ENCODE results near the gene TTC27.

Gene TTC27

DNA sequence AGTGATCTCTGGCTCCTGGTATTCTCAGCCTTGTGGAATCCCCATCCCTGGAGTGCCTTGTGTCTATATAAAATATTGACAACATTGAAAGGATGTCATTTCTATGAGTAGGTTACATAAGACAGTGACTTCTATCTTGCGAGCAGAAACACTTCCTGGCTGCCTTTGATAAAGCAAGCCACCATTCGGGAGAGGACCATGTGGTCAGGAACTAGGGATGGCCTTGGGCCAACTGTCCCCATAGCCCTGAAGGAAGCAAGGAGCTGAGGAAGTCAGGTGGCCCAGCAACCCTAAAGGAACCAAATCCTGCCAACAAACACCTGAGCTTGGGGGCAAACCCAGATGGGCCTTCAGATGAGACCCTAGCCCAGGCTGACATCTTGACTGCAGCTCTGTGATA lies 205.9 kb downstream of the TTC27 start:
- TF ChIP-seq LEF1 (IDR thresholded peaks at IDR 0.05; ENCODE audit: borderline replicate concordance) (no peak), FOXA1 (IDR thresholded peaks at IDR 0.05) (no peak), TARDBP (IDR thresholded peaks at IDR 0.05) (no peak), ELF4 (IDR thresholded peaks at IDR 0.05) (no peak), SUZ12 (IDR thresholded peaks at IDR 0.05) (no peak), FOXM1 (IDR thresholded peaks at IDR 0.05; ENCODE audit: borderline replicate concordance) (no peak), NFRKB (IDR thresholded peaks at IDR 0.05) (no peak)
- ChIA-PET POLR2A (no interaction called here), CTCF (no interaction called here)
- no peak for DNase-seq (ENCODE audit: extremely low spot score)

DNA sequence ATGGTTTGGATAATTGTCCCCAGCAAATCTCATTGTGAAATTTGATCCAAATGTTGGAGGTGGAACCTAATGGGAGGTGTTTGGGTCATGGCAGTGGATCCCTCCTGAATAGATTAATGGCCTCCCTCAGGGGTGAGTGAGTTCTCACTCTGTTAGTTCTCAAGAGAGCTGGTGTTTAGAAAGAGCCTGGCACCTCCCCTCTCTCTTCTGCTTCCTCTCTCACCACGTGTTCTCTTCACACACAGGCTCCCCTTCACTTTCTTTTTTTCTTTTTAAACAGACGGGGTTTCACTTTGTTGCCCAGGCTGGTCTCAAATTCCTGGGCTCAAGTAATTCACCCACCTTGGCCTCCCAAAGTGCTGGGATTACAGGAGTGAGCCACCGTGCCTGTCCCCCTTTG lies 207.3 kb downstream of the TTC27 start:
- ChIA-PET POLR2A (no interaction called here), CTCF (no interaction called here)
- TF ChIP-seq HDGF (IDR thresholded peaks at IDR 0.05; ENCODE audit: borderline replicate concordance): no peak
- no peak for TF ChIP-seq BHLHE40 (IDR thresholded peaks at IDR 0.05; ENCODE audit: borderline replicate concordance)
- TF ChIP-seq ARNT (IDR thresholded peaks at IDR 0.05): no peak
- TF ChIP-seq ZNF384 (IDR thresholded peaks at IDR 0.05): no peak
- no peak for TF ChIP-seq SUZ12 (IDR thresholded peaks at IDR 0.05)
- no peak for TF ChIP-seq SP1 (IDR thresholded peaks at IDR 0.05)
- no peak for TF ChIP-seq CTBP1 (IDR thresholded peaks at IDR 0.05; ENCODE audit: borderline replicate concordance)
- TF ChIP-seq NFRKB (IDR thresholded peaks at IDR 0.05): no peak
- TF ChIP-seq, protein P1, sequence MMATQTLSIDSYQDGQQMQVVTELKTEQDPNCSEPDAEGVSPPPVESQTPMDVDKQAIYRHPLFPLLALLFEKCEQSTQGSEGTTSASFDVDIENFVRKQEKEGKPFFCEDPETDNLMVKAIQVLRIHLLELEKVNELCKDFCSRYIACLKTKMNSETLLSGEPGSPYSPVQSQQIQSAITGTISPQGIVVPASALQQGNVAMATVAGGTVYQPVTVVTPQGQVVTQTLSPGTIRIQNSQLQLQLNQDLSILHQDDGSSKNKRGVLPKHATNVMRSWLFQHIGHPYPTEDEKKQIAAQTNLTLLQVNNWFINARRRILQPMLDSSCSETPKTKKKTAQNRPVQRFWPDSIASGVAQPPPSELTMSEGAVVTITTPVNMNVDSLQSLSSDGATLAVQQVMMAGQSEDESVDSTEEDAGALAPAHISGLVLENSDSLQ (IDR thresholded peaks at IDR 0.05): no peak
- TF ChIP-seq FOXM1 (IDR thresholded peaks at IDR 0.05; ENCODE audit: borderline replicate concordance): no peak
- no peak for TF ChIP-seq FOXA1 (IDR thresholded peaks at IDR 0.05)
- no peak for DNase-seq (ENCODE audit: extremely low spot score)

DNA sequence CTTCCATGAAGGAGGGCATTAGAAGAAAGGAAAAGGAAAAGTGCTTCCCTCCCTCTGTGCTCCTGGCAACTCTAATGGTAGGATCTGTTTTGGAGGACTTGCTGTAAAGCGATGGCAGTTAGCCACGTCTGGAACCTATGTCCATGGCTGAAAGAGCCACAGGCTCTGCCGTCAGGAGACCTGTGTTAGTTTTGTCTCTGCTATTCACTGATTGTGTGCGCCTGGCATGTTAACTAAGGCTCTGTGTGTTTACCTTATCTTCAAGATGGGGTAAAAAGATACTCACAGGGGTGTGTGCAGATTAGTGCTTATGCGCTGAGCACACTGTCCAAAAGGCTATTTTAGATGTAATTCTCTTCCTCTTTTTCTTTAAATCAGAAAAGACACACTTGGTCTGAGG lies 209.1 kb downstream of the TTC27 start:
- no peak for TF ChIP-seq BHLHE40 (IDR thresholded peaks at IDR 0.05; ENCODE audit: borderline replicate concordance)
- TF ChIP-seq, protein P1 (IDR thresholded peaks at IDR 0.05): no peak
- TF ChIP-seq FOXA1 (IDR thresholded peaks at IDR 0.05): no peak
- no peak for TF ChIP-seq LEF1 (IDR thresholded peaks at IDR 0.05; ENCODE audit: borderline replicate concordance)
- no peak for TF ChIP-seq CTBP1 (IDR thresholded peaks at IDR 0.05; ENCODE audit: borderline replicate concordance)
- TF ChIP-seq L3MBTL2 (conservative IDR thresholded peaks at IDR 0.05): no peak
- TF ChIP-seq FOXM1 (IDR thresholded peaks at IDR 0.05; ENCODE audit: borderline replicate concordance): no peak
- no peak for TF ChIP-seq ZNF384 (IDR thresholded peaks at IDR 0.05)
- POLR2A ChIA-PET: no interaction called here
- DNase-seq (ENCODE audit: extremely low spot score): no peak
- CTCF ChIA-PET: no interaction called here

DNA sequence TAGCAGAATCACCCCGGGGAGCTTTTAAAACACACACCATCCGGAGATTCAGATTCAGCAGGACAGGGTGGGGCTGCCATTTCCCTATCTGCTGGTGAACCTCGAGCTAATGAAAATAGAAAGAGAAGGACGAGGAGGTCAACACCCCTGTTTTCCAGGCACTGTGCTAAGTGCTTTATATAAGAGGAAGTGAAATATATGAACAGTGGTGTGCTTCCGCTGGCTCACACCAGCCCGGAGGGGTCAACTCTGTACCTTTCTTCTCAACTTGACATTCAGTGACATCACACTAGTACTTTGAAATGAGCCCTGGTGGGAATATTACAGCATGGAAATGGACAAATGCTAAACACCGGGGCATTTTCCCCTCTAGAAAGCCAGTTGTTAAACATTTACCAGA lies 210.6 kb downstream of the TTC27 start:
- CTCF ChIA-PET: no interaction called here
- no peak for TF ChIP-seq ZNF384 (IDR thresholded peaks at IDR 0.05)
- TF ChIP-seq CTBP1 (IDR thresholded peaks at IDR 0.05; ENCODE audit: borderline replicate concordance): no peak
- POLR2A ChIA-PET: no interaction called here
- no peak for DNase-seq (ENCODE audit: extremely low spot score)

DNA sequence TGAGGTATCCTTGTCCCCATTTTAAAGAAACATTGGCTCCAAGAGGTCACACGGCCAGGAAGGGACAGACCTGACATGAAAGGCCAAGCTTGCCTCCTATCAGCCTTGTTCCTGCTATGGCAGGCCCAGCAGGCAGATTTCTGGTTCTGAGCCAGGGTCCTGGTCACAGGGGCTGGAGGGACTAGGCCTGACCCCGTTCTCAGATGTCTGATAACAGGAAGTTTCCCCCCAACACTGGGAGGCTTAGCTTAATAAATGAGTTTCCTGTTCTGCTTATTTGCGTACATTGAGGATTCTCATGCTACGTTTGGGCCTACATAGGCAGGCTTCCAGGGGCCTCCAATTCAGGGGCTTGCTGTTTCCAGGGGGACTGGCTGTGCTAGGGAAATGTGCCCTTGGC lies 211.1 kb downstream of the TTC27 start:
- TF ChIP-seq ZNF384 (IDR thresholded peaks at IDR 0.05) (no peak), FOXA1 (IDR thresholded peaks at IDR 0.05) (no peak), BHLHE40 (IDR thresholded peaks at IDR 0.05; ENCODE audit: borderline replicate concordance) (no peak), CTBP1 (IDR thresholded peaks at IDR 0.05; ENCODE audit: borderline replicate concordance) (no peak), ARNT (IDR thresholded peaks at IDR 0.05) (no peak), TARDBP (IDR thresholded peaks at IDR 0.05) (no peak), HDGF (IDR thresholded peaks at IDR 0.05; ENCODE audit: borderline replicate concordance) (no peak), ELF4 (IDR thresholded peaks at IDR 0.05) (no peak), FOXM1 (IDR thresholded peaks at IDR 0.05; ENCODE audit: borderline replicate concordance) (no peak), NFRKB (IDR thresholded peaks at IDR 0.05) (no peak), LEF1 (IDR thresholded peaks at IDR 0.05; ENCODE audit: borderline replicate concordance) (no peak), FOXK2 (IDR thresholded peaks at IDR 0.05) (no peak), SUZ12 (IDR thresholded peaks at IDR 0.05) (no peak), SP1 (IDR thresholded peaks at IDR 0.05) (no peak), L3MBTL2 (conservative IDR thresholded peaks at IDR 0.05) (no peak)
- TF ChIP-seq, protein P1 (IDR thresholded peaks at IDR 0.05): no peak

DNA sequence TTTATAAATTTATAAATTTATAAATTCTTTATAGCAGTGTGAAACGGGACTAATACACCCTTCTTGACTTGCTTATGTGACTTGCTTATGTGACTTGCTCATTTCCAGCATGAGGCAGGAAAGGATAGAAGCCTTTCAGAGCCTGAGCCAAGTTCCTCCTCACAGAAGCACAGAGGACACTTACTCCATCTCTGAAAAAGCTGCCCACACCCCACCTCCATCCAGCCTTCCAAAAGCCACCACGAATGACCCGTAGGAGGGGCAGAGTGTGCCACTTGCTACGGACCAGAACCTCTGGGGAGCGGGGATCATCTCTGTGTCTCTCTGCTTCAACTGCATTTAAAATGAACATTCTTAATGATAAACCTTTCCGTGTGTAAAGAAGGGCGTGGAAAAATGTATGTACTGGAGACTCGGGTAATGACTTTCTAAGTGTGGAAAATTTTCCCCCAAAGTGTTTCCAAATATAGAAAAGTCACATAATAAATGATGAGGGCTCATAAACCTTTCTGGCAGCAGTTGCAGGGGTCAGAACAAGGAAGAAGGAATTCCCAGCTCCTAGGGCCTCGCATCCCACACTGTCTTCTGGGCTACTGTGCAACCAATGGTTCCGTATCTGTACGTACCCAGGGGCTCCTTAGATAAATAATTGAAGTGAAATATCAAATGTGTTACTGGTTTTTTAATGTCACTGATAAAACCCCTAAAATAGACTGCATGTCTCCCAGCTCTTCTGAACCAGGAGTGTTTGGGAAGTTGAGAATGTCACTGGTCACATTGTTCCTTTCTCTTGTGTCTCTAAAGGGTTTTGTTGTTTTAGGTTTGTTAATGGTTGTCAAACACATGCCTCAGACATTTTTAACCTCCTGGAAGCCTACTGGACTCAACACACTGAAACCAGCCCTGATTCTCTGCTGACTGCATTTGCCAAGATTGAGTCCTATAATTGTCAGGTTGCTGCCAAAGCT lies 214.4 kb downstream of the TTC27 start:
- ChIA-PET CTCF (no interaction called here), POLR2A (no interaction called here)
- DNase-seq (ENCODE audit: extremely low spot score): no peak
- no peak for TF ChIP-seq TARDBP (IDR thresholded peaks at IDR 0.05)
- no peak for TF ChIP-seq L3MBTL2 (conservative IDR thresholded peaks at IDR 0.05)
- no peak for TF ChIP-seq LEF1 (IDR thresholded peaks at IDR 0.05; ENCODE audit: borderline replicate concordance)
- TF ChIP-seq NFRKB (IDR thresholded peaks at IDR 0.05): no peak
- TF ChIP-seq BHLHE40 (IDR thresholded peaks at IDR 0.05; ENCODE audit: borderline replicate concordance): no peak
- no peak for TF ChIP-seq FOXK2 (IDR thresholded peaks at IDR 0.05)
- no peak for TF ChIP-seq CTBP1 (IDR thresholded peaks at IDR 0.05; ENCODE audit: borderline replicate concordance)
- no peak for TF ChIP-seq SP1 (IDR thresholded peaks at IDR 0.05)
- no peak for TF ChIP-seq ELF4 (IDR thresholded peaks at IDR 0.05)
- TF ChIP-seq SUZ12 (IDR thresholded peaks at IDR 0.05): no peak
- TF ChIP-seq, protein P1 (IDR thresholded peaks at IDR 0.05): no peak
- no peak for TF ChIP-seq HDGF (IDR thresholded peaks at IDR 0.05; ENCODE audit: borderline replicate concordance)
- no peak for TF ChIP-seq FOXM1 (IDR thresholded peaks at IDR 0.05; ENCODE audit: borderline replicate concordance)
- no peak for TF ChIP-seq ARNT (IDR thresholded peaks at IDR 0.05)
- no peak for TF ChIP-seq FOXA1 (IDR thresholded peaks at IDR 0.05)
- no peak for TF ChIP-seq ZNF384 (IDR thresholded peaks at IDR 0.05)

More for the DNA sequence above, 211.1 kb downstream of the TTC27 start:
- ChIA-PET POLR2A (no interaction called here), CTCF (no interaction called here)
- no peak for DNase-seq (ENCODE audit: extremely low spot score)

Measured in HEK293T (cell line).